Common myeloid progenitor, CD34-positive (primary cell): ENCODE data around the gene GDF7.

Source experiments
- CTCF ChIA-PET: fragments of 350-600 bp; sonication (Branson Sonifier 250); formaldehyde crosslinking; loops from one replicate; lab custom pipeline; 2021; ENCODE audit warnings: antibody characterized with exemption; lab: Charles Lee
- POLR2A ChIA-PET: fragments of 350-600 bp; sonication (Branson Sonifier 250); formaldehyde crosslinking; loops from one replicate; lab custom pipeline; 2021; ENCODE audit warnings: antibody characterized with exemption; lab: Charles Lee
- DNase-seq, 3 donors: peaks; one replicate each; pipeline versions ENCODE4 v3.0.0 to v3.0.0-alpha.2; 2013
- H3K27ac ChIP-seq, 2 experiments: 1 replicate in 1 of 2; 2 replicates in 1 of 2; pipeline ENCODE4 v1.7.0; 2013; ENCODE audit warnings: inconsistent platforms in 2 of 2, low read length in 2 of 2, mild to moderate bottlenecking in 2 of 2, low read depth in 1 of 2, moderate library complexity in 1 of 2; ENCODE audit not compliant: severe bottlenecking in 2 of 2, insufficient read depth in 1 of 2, poor library complexity in 1 of 2
- H3K27me3 ChIP-seq, 5 experiments: replicated peaks in 2 of 5; 1 replicate in 3 of 5; 2 replicates in 2 of 5; pipeline versions ENCODE4 v1.6.1 to v1.7.0; 2013; ENCODE audit warnings: low read length in 4 of 5, mild to moderate bottlenecking in 2 of 5, moderate library complexity in 2 of 5, inconsistent platforms in 1 of 5; ENCODE audit not compliant: insufficient read depth in 5 of 5, control insufficient read depth in 4 of 5
- H3K36me3 ChIP-seq, 4 experiments: 1 replicate in 2 of 4; 2 replicates in 2 of 4; pipeline versions ENCODE4 v1.6.1 to v1.7.0; 2013; ENCODE audit warnings: low read length in 3 of 4, control low read depth in 1 of 4, mild to moderate bottlenecking in 1 of 4; ENCODE audit not compliant: control insufficient read depth in 4 of 4, insufficient read depth in 4 of 4
- H3K4me1 ChIP-seq, 4 experiments: 1 replicate in 3 of 4; 2 replicates in 1 of 4; pipeline versions ENCODE4 v1.6.1 to v1.7.1; 2013; ENCODE audit warnings: low read length in 3 of 4, mild to moderate bottlenecking in 3 of 4, control low read depth in 1 of 4, inconsistent platforms in 1 of 4, moderate library complexity in 1 of 4; ENCODE audit not compliant: control insufficient read depth in 4 of 4, insufficient read depth in 4 of 4; ENCODE audit errors: control extremely low read depth in 1 of 4
- H3K4me3 ChIP-seq, 7 experiments: 1 replicate in 4 of 7; 2 replicates in 3 of 7; pipeline versions ENCODE4 v1.5.1 to v1.7.0; 2013; ENCODE audit warnings: mild to moderate bottlenecking in 7 of 7, low read length in 6 of 7, moderate library complexity in 6 of 7, inconsistent platforms in 2 of 7, low read depth in 2 of 7, control low read depth in 1 of 7; ENCODE audit not compliant: insufficient read depth in 4 of 7, control insufficient read depth in 1 of 7; ENCODE audit errors: extremely low read depth in 1 of 7
- H3K9me3 ChIP-seq, 5 experiments: 1 replicate in 4 of 5; 2 replicates in 1 of 5; pipeline versions ENCODE4 v1.6.1 to v1.7.1; 2013; ENCODE audit warnings: low read length in 4 of 5, mild to moderate bottlenecking in 2 of 5, inconsistent platforms in 1 of 5, low read depth in 1 of 5, moderate library complexity in 1 of 5; ENCODE audit not compliant: control insufficient read depth in 4 of 5, insufficient read depth in 2 of 5; ENCODE audit errors: control extremely low read depth in 1 of 5
- WGBS: methylation state at CpG from one replicate; pipeline ENCODE4 v1.1.5; 2013; ENCODE audit not compliant: insufficient coverage; 5-methylcytosine and 5-hydroxymethylcytosine counted together

The GDF7 gene

GRCh38 chr2:20633794-20634506 lies 33.0 kb upstream of the GDF7 start:
- H3K4me3 ChIP-seq = peak overlapping the region in 1 of 7 experiments; percentile 38
- CTCF ChIA-PET = interaction anchor here (0.7 to 7.4 kb wide), 20 partner anchors 12 to 255 kb away, joined by 3 to 59 read pairs (median 4); partner anchors contain the start of gene RHOB
- POLR2A ChIA-PET = interaction anchor here (1.5 kb wide), 1 partner anchor 187 kb away, joined by 5 read pairs; the partner anchor contains the start of gene RHOB

GRCh38 chr2:20634507-20635112 lies 32.3 kb upstream of the GDF7 start:
- Histone ChIP-seq H3K4me3 (peak overlapping the region in 1 of 7 experiments; percentile 38), H3K27me3 (no peaks in the 10 kb centered on the region), H3K27ac (no peak overlapping the region), H3K9me3 (no peaks in the 10 kb centered on the region), H3K36me3 (peaks cover 0 to 26% (median 7%) of the 10 kb centered on the region in 4 experiments), H3K4me1 (peaks cover 0 to 14% (median 2%) of the 10 kb centered on the region in 4 experiments)
- WGBS = 94% methylated on average over 9 of the region's 9 CpGs
- ChIA-PET POLR2A (interaction anchor here (1.5 kb wide), 1 partner anchor 188 kb away, joined by 5 read pairs; the partner anchor contains the start of gene RHOB), CTCF (interaction anchor here (0.7 to 7.4 kb wide), 20 partner anchors 12 to 256 kb away, joined by 3 to 59 read pairs (median 4); partner anchors contain the start of gene RHOB)
- DNase-seq = no peak

More at GRCh38 chr2:20633794-20634506, 33.0 kb upstream of the GDF7 start:
- H3K4me1 ChIP-seq = peaks cover 0 to 14% (median 2%) of the 10 kb centered on the region in 4 experiments
- WGBS = 62% methylated on average over 11 of the region's 18 CpGs
- H3K27me3 ChIP-seq = no peaks in the 10 kb centered on the region
- H3K36me3 ChIP-seq = peaks cover 0 to 27% (median 6%) of the 10 kb centered on the region in 4 experiments
- DNase-seq = peak in 1 of 3 donors; percentile 51
- H3K27ac ChIP-seq = no peak overlapping the region
- no peaks in the 10 kb centered on the region for H3K9me3 ChIP-seq

- H3K36me3 ChIP-seq = peaks cover 0 to 31% (median 9%) of the 10 kb centered on the region in 4 experiments
- WGBS = 88% methylated on average over 4 of the region's 5 CpGs
- ChIA-PET POLR2A (interaction anchor here (1.5 kb wide), 1 partner anchor 188 kb away, joined by 5 read pairs; the partner anchor contains the start of gene RHOB), CTCF (interaction anchor here (0.7 to 7.4 kb wide), 16 partner anchors 14 to 256 kb away, joined by 3 to 59 read pairs (median 4); partner anchors contain the start of gene RHOB)
- DNase-seq = no peak
- no peaks in the 10 kb centered on the region for H3K9me3 ChIP-seq
- H3K27ac ChIP-seq = no peak overlapping the region
- H3K27me3 ChIP-seq = no peaks in the 10 kb centered on the region
- peaks cover 0 to 14% (median 2%) of the 10 kb centered on the region in 4 experiments for H3K4me1 ChIP-seq
- no peak overlapping the region for H3K4me3 ChIP-seq
Observed at GRCh38 chr2:20635113-20635510, 31.8 kb upstream of the GDF7 start.

- no peak overlapping the region for H3K4me3 ChIP-seq
- POLR2A ChIA-PET = no interaction called here
- CTCF ChIA-PET = interaction anchor here (0.7 to 7.4 kb wide), 13 partner anchors 13 to 258 kb away, joined by 3 to 59 read pairs (median 6); partner anchors contain the start of gene RHOB
- H3K9me3 ChIP-seq = no peaks in the 10 kb centered on the region
- H3K27me3 ChIP-seq = no peaks in the 10 kb centered on the region
- WGBS = 56% methylated on average over 32 of the region's 32 CpGs
- H3K27ac ChIP-seq = no peak overlapping the region
- peak; percentile 52 to 76 (median 76) for DNase-seq
- peaks cover 0 to 34% (median 15%) of the 10 kb centered on the region in 4 experiments for H3K36me3 ChIP-seq
- peaks cover 0 to 14% (median 2%) of the 10 kb centered on the region in 4 experiments for H3K4me1 ChIP-seq
Observed at GRCh38 chr2:20635675-20636584, 31.0 kb upstream of the GDF7 start.

- DNase-seq = no peak
- ChIA-PET POLR2A (no interaction called here), CTCF (interaction anchor here (1.0 to 7.8 kb wide), 9 partner anchors 11 to 260 kb away, joined by 3 to 59 read pairs (median 4); no protein-coding TSS in a partner anchor)
- 95% methylated on average over 7 of the region's 13 CpGs for WGBS
- Histone ChIP-seq H3K27ac (no peak overlapping the region), H3K27me3 (no peaks in the 10 kb centered on the region), H3K4me1 (peaks cover 0 to 14% (median 2%) of the 10 kb centered on the region in 4 experiments), H3K9me3 (no peaks in the 10 kb centered on the region), H3K4me3 (no peak overlapping the region), H3K36me3 (peaks cover 0 to 46% (median 18%) of the 10 kb centered on the region in 4 experiments)
Observed at GRCh38 chr2:20637147-20637546, 29.8 kb upstream of the GDF7 start.

GRCh38 chr2:20638014-20638413 lies 28.9 kb upstream of the GDF7 start:
- no peak overlapping the region for H3K27ac ChIP-seq
- peaks cover 0 to 46% (median 19%) of the 10 kb centered on the region in 4 experiments for H3K36me3 ChIP-seq
- no peaks in the 10 kb centered on the region for H3K9me3 ChIP-seq
- POLR2A ChIA-PET = no interaction called here
- 98% methylated on average over 13 of the region's 13 CpGs for WGBS
- H3K27me3 ChIP-seq = no peaks in the 10 kb centered on the region
- H3K4me3 ChIP-seq = no peak overlapping the region
- H3K4me1 ChIP-seq = peaks cover 0 to 14% (median 2%) of the 10 kb centered on the region in 4 experiments
- DNase-seq = no peak
- CTCF ChIA-PET = interaction anchor here (0.8 to 7.8 kb wide), 6 partner anchors 11 to 311 kb away, joined by 3 to 59 read pairs (median 4); no protein-coding TSS in a partner anchor
